ENCODE measurements around the gene ZNF629. TPM values are rescaled to one million over a fixed set of nuclear protein-coding genes. Genes with fewer than 3 reads are reported as not detected.

ZNF629 gene
- total RNA-seq = 1 to 10 TPM; 2.5 to 2.6 TPM

GRCh38 chr16:30786936-30787612 is at the start of gene ZNF629:
ZNF629 (minus strand) TSS chr16:30787205; CDS start chr16:30784482, 2,723 bp downstream.

GRCh38 chr16:30761928-30762902 is 24.8 kb downstream of the ZNF629 start, which contains the start of the genes CFAP119 and RNF40:
CFAP119 (minus strand) TSS chr16:30762062; CDS start chr16:30761748, 314 bp downstream.
RNF40 (plus strand) TSS chr16:30762322; CDS start chr16:30762546, 224 bp downstream.

GRCh38 chr16:30747799-30748633 is 39.0 kb downstream of the ZNF629 start, which contains the start of gene PHKG2:
PHKG2 (plus strand) TSS chr16:30748425; CDS start chr16:30748821, 396 bp downstream.

Other genes with a start within 250 kb of the ZNF629 start
- 10 to 100 TPM; 18.1 to 18.5 TPM for gene ZNF764, start 228.8 kb downstream of the ZNF629 start, total RNA-seq
- 10 to 100 TPM; 16.3 TPM for gene ZNF688, start 215.5 kb downstream of the ZNF629 start, total RNA-seq
- gene ZNF785, start 201.5 kb downstream of the ZNF629 start, total RNA-seq = 10 to 100 TPM; 18.2 to 19.7 TPM
- 10 to 100 TPM; 10.6 to 10.8 TPM for gene ZNF689, start 176.8 kb downstream of the ZNF629 start, total RNA-seq
- gene PRR14, start 136.2 kb downstream of the ZNF629 start, total RNA-seq = 10 to 100 TPM; 71.0 to 75.9 TPM
- 10 to 100 TPM; 95.3 to 95.6 TPM for gene FBRS, start 128.8 kb downstream of the ZNF629 start, total RNA-seq
- gene SRCAP, start 88.0 kb downstream of the ZNF629 start, total RNA-seq = 10 to 100 TPM; 72.5 to 75.9 TPM
- 10 to 100 TPM; 34.6 to 37.1 TPM for gene PHKG2, start 38.8 kb downstream of the ZNF629 start, total RNA-seq
- 1 to 10 TPM; 2.2 to 2.4 TPM for gene CFAP119, start 25.1 kb downstream of the ZNF629 start, total RNA-seq
- 10 to 100 TPM; 83.1 to 85.9 TPM for gene RNF40, start 24.9 kb downstream of the ZNF629 start, total RNA-seq
- 10 to 100 TPM; 23.0 to 23.2 TPM for gene BCL7C, start 106.9 kb upstream of the ZNF629 start, total RNA-seq
- gene CTF1, start 109.4 kb upstream of the ZNF629 start, total RNA-seq = under 1 TPM; 0.20 to 0.31 TPM
- gene FBXL19, start 136.4 kb upstream of the ZNF629 start, total RNA-seq = 10 to 100 TPM; 22.9 to 24.6 TPM
- gene ORAI3, start 161.9 kb upstream of the ZNF629 start, total RNA-seq = 10 to 100 TPM; 27.0 to 27.4 TPM
- gene SETD1A, start 170.5 kb upstream of the ZNF629 start, total RNA-seq = 10 to 100 TPM; 25.2 to 30.0 TPM
- 1 to 10 TPM; 3.5 to 3.6 TPM for gene HSD3B7, start 198.0 kb upstream of the ZNF629 start, total RNA-seq
- 1 to 10 TPM; 1.3 to 1.4 TPM for gene STX1B, start 223.4 kb upstream of the ZNF629 start, total RNA-seq
- gene STX4, start 246.4 kb upstream of the ZNF629 start, total RNA-seq = 10 to 100 TPM; 67.7 to 69.5 TPM